GM12878 (cell line): ENCODE measurements around the gene A3GALT2. TPM values are rescaled to one million over a fixed set of nuclear protein-coding genes. Genes with fewer than 3 reads are reported as not detected.
A peak's percentile ranks its signal among the peaks of the same experiment; 100 is the strongest.

Experiments
- ATAC-seq: fragments of 200-7000 bp; cut with Tn5 transposase; 3 replicates; pipeline ENCODE4 v1.9.1; 2020; ENCODE audit warnings: mild to moderate bottlenecking, moderate library complexity
- BruUV-seq: library from RNA; stranded (reverse); fragments of 400-500 nt; replicated peaks from 2 replicates; lab custom pipeline; 2021; lab: Mats Ljungman, UMichigan
- CTCF ChIA-PET: fragments of 300-600 bp; sonication (Branson Sonifier 250); formaldehyde crosslinking; extraction: SDS; loops from one replicate; lab custom pipeline; 2021; ENCODE audit warnings: inconsistent platforms; lab: Yijun Ruan, JAX
- POLR2A ChIA-PET: fragments of 350-600 bp; formaldehyde crosslinking; extraction: SDS; loops from one replicate; lab custom pipeline; 2021; ENCODE audit warnings: inconsistent platforms; lab: Charles Lee
- RAD21 ChIA-PET: fragments of 300-600 bp; sonication (Branson Sonifier 250); formaldehyde crosslinking; loops from one replicate; lab custom pipeline; 2023; ENCODE audit warnings: antibody characterized with exemption; ENCODE audit not compliant: unreplicated experiment; lab: Charles Lee
- SMC1A ChIA-PET: fragments of 300-600 bp; sonication (Branson Sonifier 250); formaldehyde crosslinking; loops from one replicate; lab custom pipeline; 2023; ENCODE audit not compliant: unreplicated experiment, uncharacterized antibody; lab: Charles Lee
- DNase-seq: peaks from one replicate; pipeline ENCODE4 v3.0.0-alpha.2; 2011; ENCODE audit warnings: low read depth, low spot score
- FAIRE-seq: peaks from 3 replicates; lab custom pipeline; 2011; peaks lifted over from hg19 to GRCh38; lab: Jason Lieb, UNC
- H2AFZ ChIP-seq: 2 replicates; pipeline ENCODE4 v1.6.0; 2011; ENCODE audit warnings: low read depth, low read length, control low read depth; ENCODE audit not compliant: control insufficient read depth
- H3K27ac ChIP-seq: 2 replicates; pipeline ENCODE4 v1.5.1; 2011; ENCODE audit warnings: control low read depth; ENCODE audit not compliant: control insufficient read depth, insufficient read depth
- H3K27me3 ChIP-seq, 2 experiments: replicated peaks in 1 of 2; 2 replicates each; pipeline versions ENCODE4 v1.6.0 to v1.6.1; 2011; ENCODE audit warnings: low read length in 1 of 2; ENCODE audit not compliant: control insufficient read depth in 2 of 2, insufficient read depth in 2 of 2
- H3K36me3 ChIP-seq, 2 experiments: 2 replicates each; pipeline ENCODE4 v1.5.1; 2011; ENCODE audit warnings: low read length in 1 of 2; ENCODE audit not compliant: control insufficient read depth in 2 of 2, insufficient read depth in 2 of 2
- H3K4me1 ChIP-seq: 2 replicates; pipeline ENCODE4 v1.6.1; 2011; ENCODE audit warnings: mild to moderate bottlenecking, low read length, moderate library complexity, mixed read lengths; ENCODE audit not compliant: control insufficient read depth, insufficient read depth
- H3K4me2 ChIP-seq: 2 replicates; pipeline ENCODE4 v1.6.0; 2011; ENCODE audit warnings: control low read depth; ENCODE audit not compliant: control insufficient read depth, insufficient read depth
- H3K4me3 ChIP-seq: fragments of 200-600 bp; sonication (generic); 2 replicates; pipeline ENCODE4 v1.5.1; 2016
- H3K79me2 ChIP-seq: 2 replicates; pipeline ENCODE4 v1.6.0; 2011; ENCODE audit warnings: low read length; ENCODE audit not compliant: control insufficient read depth, insufficient read depth
- H3K9ac ChIP-seq: 2 replicates; pipeline ENCODE4 v1.8.0; 2011; ENCODE audit warnings: low read length, control low read depth, mixed read lengths; ENCODE audit not compliant: control insufficient read depth, insufficient read depth
- H3K9me3 ChIP-seq: replicated peaks from 3 replicates; pipeline ENCODE4 v1.5.1; 2011; ENCODE audit warnings: mild to moderate bottlenecking, low read length; ENCODE audit not compliant: control insufficient read depth, insufficient read depth
- H4K20me1 ChIP-seq: 2 replicates; pipeline ENCODE4 v1.6.0; 2011; ENCODE audit not compliant: control insufficient read depth, insufficient read depth
- BACH1 ChIP-seq: fragments of 450-650 bp; IDR thresholded peaks from 2 replicates; pipeline ENCODE4 v1.6.1; 2017; ENCODE audit warnings: mild to moderate bottlenecking, borderline replicate concordance
- BCL3 ChIP-seq: IDR thresholded peaks from 2 replicates; pipeline ENCODE4 v1.6.1; 2011; ENCODE audit warnings: borderline replicate concordance, low read depth, mild to moderate bottlenecking, moderate library complexity, low read length; ENCODE audit not compliant: insufficient read depth, poor library complexity, severe bottlenecking
- CEBPB ChIP-seq, 2 experiments: fragments of 150-350 bp in 1 of 2; IDR thresholded peaks; 2 replicates each; pipeline ENCODE4 v1.6.1; 2012 to 2014; ENCODE audit warnings: low read depth in 2 of 2, low read length in 2 of 2, borderline replicate concordance in 1 of 2, inconsistent platforms in 1 of 2
- CREB1 ChIP-seq: IDR thresholded peaks from 2 replicates; pipeline ENCODE4 v1.6.1; 2012; ENCODE audit warnings: low read depth, mild to moderate bottlenecking, inconsistent platforms
- ELK1 ChIP-seq: IDR thresholded peaks from 2 replicates; pipeline ENCODE4 v1.6.1; 2012; ENCODE audit warnings: low read depth, low read length, improper control_type of control experiment
- ETV6 ChIP-seq, 2 experiments: fragments of 450-650 bp in 1 of 2; IDR thresholded peaks in 1 of 2; conservative IDR thresholded peaks in 1 of 2; 2 replicates each; pipeline ENCODE4 v1.6.1; 2014; ENCODE audit warnings: antibody characterized with exemption in 1 of 2, borderline replicate concordance in 1 of 2, low read depth in 1 of 2, mild to moderate bottlenecking in 1 of 2, moderate library complexity in 1 of 2
- FOS ChIP-seq: IDR thresholded peaks from 3 replicates; pipeline ENCODE4 v1.6.1; 2011; ENCODE audit warnings: borderline replicate concordance; ENCODE audit not compliant: insufficient read length; ENCODE audit errors: extremely low read depth
- GATAD2B ChIP-seq: fragments of 450-650 bp; conservative IDR thresholded peaks from 2 replicates; pipeline ENCODE4 v1.6.1; 2017; ENCODE audit warnings: low read depth, mild to moderate bottlenecking, moderate library complexity
- HCFC1 ChIP-seq: fragments of 150-350 bp; IDR thresholded peaks from 2 replicates; pipeline ENCODE4 v1.6.1; 2014; ENCODE audit warnings: low read length
- HDGF ChIP-seq: fragments of 450-650 bp; IDR thresholded peaks from 2 replicates; pipeline ENCODE4 v1.6.1; 2016; ENCODE audit warnings: antibody characterized with exemption
- IKZF1 ChIP-seq: fragments of 450-650 bp; conservative IDR thresholded peaks from 2 replicates; pipeline ENCODE4 v1.6.1; 2017; ENCODE audit warnings: antibody characterized with exemption, mild to moderate bottlenecking
- KLF5 ChIP-seq: fragments of 450-650 bp; IDR thresholded peaks from 2 replicates; pipeline ENCODE4 v1.6.1; 2014; ENCODE audit warnings: mild to moderate bottlenecking; ENCODE audit not compliant: partially characterized antibody
- NFYA ChIP-seq: IDR thresholded peaks from 2 replicates; pipeline ENCODE4 v1.6.1; 2011; ENCODE audit warnings: low read depth, mild to moderate bottlenecking, low read length, improper control_type of control experiment, borderline replicate concordance
- NR2C1 ChIP-seq: fragments of 450-650 bp; IDR thresholded peaks from 2 replicates; pipeline ENCODE4 v1.6.1; 2017; ENCODE audit warnings: antibody characterized with exemption, mild to moderate bottlenecking, moderate library complexity
- RAD21 ChIP-seq: IDR thresholded peaks from 2 replicates; pipeline ENCODE4 v1.6.1; 2011; ENCODE audit warnings: mild to moderate bottlenecking, low read depth, low read length, moderate library complexity; ENCODE audit not compliant: insufficient read depth
- RAD51 ChIP-seq: fragments of 450-650 bp; IDR thresholded peaks from 2 replicates; pipeline ENCODE4 v1.6.1; 2016; ENCODE audit warnings: moderate library complexity, mild to moderate bottlenecking, inconsistent platforms
- SMARCA5 ChIP-seq: fragments of 450-650 bp; IDR thresholded peaks from 2 replicates; pipeline ENCODE4 v1.6.1; 2017; ENCODE audit warnings: mild to moderate bottlenecking
- SMC3 ChIP-seq: IDR thresholded peaks from 2 replicates; pipeline ENCODE4 v1.6.1; 2011; ENCODE audit warnings: low read length, improper control_type of control experiment, borderline replicate concordance
- YBX1 ChIP-seq: fragments of 450-650 bp; IDR thresholded peaks from 2 replicates; pipeline ENCODE4 v1.6.1; 2016; ENCODE audit warnings: antibody characterized with exemption
- YY1 ChIP-seq: IDR thresholded peaks from 2 replicates; pipeline ENCODE4 v1.6.1; 2011; ENCODE audit warnings: low read depth, mild to moderate bottlenecking, low read length
- ZNF207 ChIP-seq: fragments of 450-650 bp; IDR thresholded peaks from 2 replicates; pipeline ENCODE4 v1.6.1; 2014; ENCODE audit warnings: antibody characterized with exemption, mild to moderate bottlenecking, borderline replicate concordance
- WGBS: methylation state at CpG from one replicate; pipeline ENCODE4 v1.1.6; 2016; ENCODE audit warnings: low lambda C conversion rate; ENCODE audit not compliant: insufficient replicate concordance, insufficient coverage; ENCODE audit errors: missing lambda C conversion rate; 5-methylcytosine and 5-hydroxymethylcytosine counted together
- in situ Hi-C: fragments of 300-500 bp; cut with MboI; formaldehyde crosslinking; loops from 9 replicates; pipeline ENCODE4 v1.14.3; 2018; ENCODE audit warnings: mixed read lengths
- intact Hi-C: fragments of 100-400 bp; cut with micrococcal nuclease; formaldehyde crosslinking; loops from one replicate; pipeline ENCODE4 v1.14.2; 2022; ENCODE audit not compliant: unreplicated experiment
- polyA plus RNA-seq, 11 experiments: library from polyadenylated mRNA; depleted of rRNA in 4 of 11; unstranded in 6 of 11; stranded (reverse) in 5 of 11; fragments of >200 nt; fragmentation: Nextera tagmentation in 4 of 11; fragmentation: Illumina TruSeq in 1 of 11; extraction: Ambion mirVana in 4 of 11; extraction: Trizol in 1 of 11; gene quantifications; 1 replicate in 1 of 11; 2 replicates in 10 of 11; pipeline versions ENCODE4 v1.2.1 to v1.2.3, GENCODE V29; 2011 to 2016; ENCODE audit warnings: inconsistent platforms in 2 of 11, missing spikeins in 2 of 11, low read depth in 1 of 11
- total RNA-seq, 4 experiments: library from RNA; depleted of rRNA in 3 of 4; stranded (reverse); fragments of >200 nt in 3 of 4; fragmentation: Illumina TruSeq in 1 of 4; extraction: Trizol in 1 of 4; gene quantifications; 2 replicates each; pipeline versions ENCODE4 v1.2.1 to v1.2.3, GENCODE V29; 2013 to 2021
- TF ChIP-seq, protein P1 (sequence below): IDR thresholded peaks from 2 replicates; pipeline ENCODE4 v1.6.1; 2012; ENCODE audit warnings: low read depth, low read length, improper control_type of control experiment

Gene A3GALT2
- total and polyA plus RNA-seq, 10 of the 15 experiments (the other 5 are each of a cell fraction or from before 2014, with no cell fraction given) = not detected

GRCh38 chr1:33298623-33299277, 22.1 kb downstream of the A3GALT2 start:
- Histone ChIP-seq H3K27ac (no peak overlapping the region), H3K36me3 (peaks cover 0 to 3% of the 10 kb centered on the region in 2 experiments; a peak in 3 of 4 replicates), H3K4me2 (no peak overlapping the region), H3K79me2 (no peaks in the 10 kb centered on the region), H3K4me1 (no peaks in the 10 kb centered on the region), H3K9ac (no peak overlapping the region), H3K27me3 (no peaks in the 10 kb centered on the region), H3K9me3 (no peaks in the 10 kb centered on the region), H3K4me3 (no peak overlapping the region), H2AFZ (no peak overlapping the region), H4K20me1 (no peaks in the 10 kb centered on the region)
- 53% methylated on average over 18 of the region's 18 CpGs for whole genome bisulfite sequencing
- SMC1A ChIA-PET = interaction anchor here (1.4 to 7.5 kb wide), 3 partner anchors 67 to 172 kb away, joined by 4 to 149 read pairs (median 71); partner anchors contain the start of gene ZSCAN20
- CTCF ChIA-PET = interaction anchor here (1.1 to 7.8 kb wide), 11 partner anchors 17 to 186 kb away, joined by 3 to 239 read pairs (median 4); partner anchors contain the start of gene ZSCAN20
- in situ Hi-C loops (loop anchor here (5.0 kb wide), 3 partner anchors 69 to 314 kb away; no protein-coding TSS in a partner anchor), intact Hi-C loops (loop anchor here (5.0 kb wide), 2 partner anchors 161 to 186 kb away; no protein-coding TSS in a partner anchor)
- ATAC-seq (peak; percentile 88), FAIRE-seq (peak; percentile 66), DNase-seq (no peak)
- no TSS peak for BruUV-seq
- RAD21 ChIA-PET = interaction anchor here (6.0 kb wide), 1 partner anchor 171 kb away, joined by 103 read pairs; the partner anchor contains the start of gene ZSCAN20
- POLR2A ChIA-PET = no interaction called here
- TF ChIP-seq ETV6 (conservative IDR thresholded peaks at IDR 0.05 in 1 of 2, IDR thresholded peaks at IDR 0.05 in 1 of 2; ENCODE audit: borderline replicate concordance in 1 of 2, low read depth in 1 of 2) = no peak
- TF ChIP-seq CEBPB (IDR thresholded peaks at IDR 0.05; ENCODE audit: borderline replicate concordance in 1 of 2, low read depth in 2 of 2, low read length in 2 of 2) = no peak
- no peak for TF ChIP-seq ZNF207
- TF ChIP-seq FOS = no peak
- no peak for TF ChIP-seq HDGF
- no peak for TF ChIP-seq CREB1
- TF ChIP-seq KLF5 = no peak
- TF ChIP-seq IKZF1 = no peak
- TF ChIP-seq HCFC1 = no peak
- TF ChIP-seq BCL3 = no peak
- no peak for TF ChIP-seq ELK1
- no peak for TF ChIP-seq NFYA
- TF ChIP-seq BACH1 = no peak
- peak; percentile 80 for TF ChIP-seq YY1
- TF ChIP-seq, protein P1, sequence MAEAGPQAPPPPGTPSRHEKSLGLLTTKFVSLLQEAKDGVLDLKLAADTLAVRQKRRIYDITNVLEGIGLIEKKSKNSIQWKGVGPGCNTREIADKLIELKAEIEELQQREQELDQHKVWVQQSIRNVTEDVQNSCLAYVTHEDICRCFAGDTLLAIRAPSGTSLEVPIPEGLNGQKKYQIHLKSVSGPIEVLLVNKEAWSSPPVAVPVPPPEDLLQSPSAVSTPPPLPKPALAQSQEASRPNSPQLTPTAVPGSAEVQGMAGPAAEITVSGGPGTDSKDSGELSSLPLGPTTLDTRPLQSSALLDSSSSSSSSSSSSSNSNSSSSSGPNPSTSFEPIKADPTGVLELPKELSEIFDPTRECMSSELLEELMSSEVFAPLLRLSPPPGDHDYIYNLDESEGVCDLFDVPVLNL = no peak
- TF ChIP-seq SMC3 = peak; percentile 71
- peak; percentile 51; the same call in 1 of the 2 replicates for TF ChIP-seq RAD21
- TF ChIP-seq YBX1 = no peak
- TF ChIP-seq GATAD2B = no peak
- TF ChIP-seq NR2C1 = no peak
- 0 out of 2 replicates have a peak, but pooled peaks have one; percentile 33 for TF ChIP-seq SMARCA5
- no peak for TF ChIP-seq RAD51
